Measurements from ENCODE around the gene GABRD.
A peak's percentile ranks its signal among the peaks of the same experiment; 100 is the strongest.

GABRD gene

GRCh38 chr1:2018217-2019171, 651 bp upstream of the GABRD start:
- no peak for DNase-seq (ENCODE audit: low spot score)

- no peak for DNase-seq (ENCODE audit: low spot score)
Observed at GRCh38 chr1:2019571-2020309, 595 bp downstream of the GABRD start.

DNA sequence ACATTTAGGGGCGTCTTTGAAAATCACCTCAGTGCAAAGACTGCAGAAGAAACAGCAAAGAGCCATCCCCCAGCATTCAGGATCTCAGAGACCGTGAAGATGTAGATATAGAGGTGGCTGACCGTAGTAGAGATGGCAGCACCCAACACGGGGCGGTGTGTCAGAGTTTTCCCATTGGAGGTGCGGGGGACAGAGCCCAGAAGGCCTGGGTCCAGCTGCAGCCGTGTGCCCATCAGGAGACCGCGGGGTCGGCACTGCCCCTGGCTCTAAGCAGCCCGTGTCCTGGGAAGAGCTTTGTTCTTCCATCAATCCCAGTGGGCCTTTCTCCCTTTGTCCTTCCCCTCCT, 1.1 kb downstream of the GABRD start:
- DNase-seq (ENCODE audit: low spot score), result no peak

DNA sequence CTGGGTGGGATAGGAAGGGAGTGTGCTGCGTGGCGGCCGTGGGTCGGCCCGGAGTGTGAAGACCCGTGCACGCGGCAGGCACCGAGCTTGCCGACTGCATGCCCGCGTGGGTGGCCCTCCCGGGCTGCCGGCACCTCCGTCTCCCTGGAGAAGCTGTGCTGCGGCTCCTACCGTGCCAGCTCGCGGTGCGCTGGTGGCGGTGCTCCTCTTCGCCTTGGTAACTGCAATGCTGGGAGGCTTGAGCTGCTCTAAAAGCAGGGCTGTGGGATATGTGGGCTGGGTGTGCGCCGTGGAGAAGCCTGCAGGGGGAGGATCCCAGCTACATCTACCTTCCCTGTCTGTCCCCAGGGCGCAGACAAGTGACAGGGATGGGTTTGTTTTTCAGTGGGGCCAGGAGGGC, 2.4 kb downstream of the GABRD start:
- peak; percentile 68 for DNase-seq (ENCODE audit: low spot score)

DNA sequence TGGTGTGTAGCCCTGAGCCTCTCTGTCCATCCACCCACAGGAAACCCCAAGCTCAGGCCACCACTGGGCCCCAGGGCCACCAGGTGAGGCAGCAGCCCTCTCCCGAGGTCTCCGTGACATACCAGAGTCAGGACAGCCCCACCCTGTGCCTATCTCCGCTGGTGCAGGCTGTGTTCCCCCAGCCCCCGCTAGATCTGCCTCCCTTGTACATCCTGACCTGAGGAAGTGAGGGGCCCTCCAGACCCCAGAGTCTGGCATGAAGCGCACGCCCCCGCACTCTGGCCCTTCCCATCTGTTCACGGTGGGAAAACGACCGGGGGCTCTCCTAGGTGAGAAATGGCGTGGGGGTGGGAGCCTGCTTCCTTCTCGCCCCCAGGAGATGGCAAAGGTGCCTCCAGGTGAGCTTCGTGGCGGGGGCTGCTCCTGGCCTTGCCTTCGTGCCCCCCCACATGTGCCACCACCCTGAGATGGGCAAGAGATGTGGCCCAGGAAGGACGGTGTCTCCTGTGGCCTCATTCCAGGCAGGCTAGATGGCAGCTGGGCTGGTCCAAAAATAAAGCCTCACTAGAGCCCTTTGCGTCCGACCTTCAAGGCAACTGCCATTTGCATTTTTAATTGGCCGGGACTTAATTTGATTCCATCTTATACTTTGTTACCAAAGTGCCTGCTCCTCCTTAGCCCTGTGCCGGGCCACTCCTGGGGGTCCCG, 3.1 kb downstream of the GABRD start:
- DNase-seq (ENCODE audit: low spot score), result no peak

GRCh38 chr1:2023187-2023586, 4.0 kb downstream of the GABRD start:
- DNase-seq (ENCODE audit: low spot score), result no peak

DNA sequence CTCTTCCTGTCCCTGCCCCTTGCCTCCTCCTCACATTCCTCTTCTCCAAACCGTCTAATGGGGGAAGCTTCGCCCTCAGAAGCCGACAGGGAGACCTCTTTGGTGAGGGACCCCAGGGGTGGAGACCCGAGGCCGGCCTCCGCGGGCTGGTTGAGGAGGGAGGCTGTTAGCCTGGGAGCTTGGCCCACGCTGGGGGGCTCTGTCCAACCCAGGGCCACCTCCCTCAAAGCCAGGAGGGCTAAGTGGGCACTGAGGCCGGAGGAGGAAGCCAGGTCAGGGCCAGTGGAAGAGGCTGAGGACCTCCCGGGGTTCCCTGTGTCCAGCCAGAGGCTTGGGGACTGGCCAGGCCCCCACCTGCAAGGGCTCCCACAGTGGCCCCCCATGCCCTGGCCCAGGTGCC, 5.3 kb downstream of the GABRD start:
- DNase-seq (ENCODE audit: low spot score), result no peak

GRCh38 chr1:2024887-2025286, 5.7 kb downstream of the GABRD start:
- no peak for DNase-seq (ENCODE audit: low spot score)

DNA sequence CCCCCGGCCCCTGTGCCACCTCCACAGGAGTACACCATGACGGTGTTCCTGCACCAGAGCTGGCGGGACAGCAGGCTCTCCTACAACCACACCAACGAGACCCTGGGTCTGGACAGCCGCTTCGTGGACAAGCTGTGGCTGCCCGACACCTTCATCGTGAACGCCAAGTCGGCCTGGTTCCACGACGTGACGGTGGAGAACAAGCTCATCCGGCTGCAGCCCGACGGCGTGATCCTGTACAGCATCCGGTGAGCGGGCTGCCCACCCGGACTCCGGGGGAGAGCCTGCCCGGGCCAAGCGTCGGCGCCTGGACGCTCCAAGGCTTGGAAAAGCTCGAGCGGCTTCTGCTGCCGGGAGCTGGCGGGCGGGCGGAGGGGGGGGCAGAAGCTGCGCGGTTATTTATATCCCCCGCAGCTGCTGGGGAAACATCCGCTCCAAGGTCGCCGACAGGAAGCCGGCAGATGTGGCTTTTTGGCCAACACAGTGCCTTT, 6.4 kb downstream of the GABRD start:
- no peak for DNase-seq (ENCODE audit: low spot score)

DNA sequence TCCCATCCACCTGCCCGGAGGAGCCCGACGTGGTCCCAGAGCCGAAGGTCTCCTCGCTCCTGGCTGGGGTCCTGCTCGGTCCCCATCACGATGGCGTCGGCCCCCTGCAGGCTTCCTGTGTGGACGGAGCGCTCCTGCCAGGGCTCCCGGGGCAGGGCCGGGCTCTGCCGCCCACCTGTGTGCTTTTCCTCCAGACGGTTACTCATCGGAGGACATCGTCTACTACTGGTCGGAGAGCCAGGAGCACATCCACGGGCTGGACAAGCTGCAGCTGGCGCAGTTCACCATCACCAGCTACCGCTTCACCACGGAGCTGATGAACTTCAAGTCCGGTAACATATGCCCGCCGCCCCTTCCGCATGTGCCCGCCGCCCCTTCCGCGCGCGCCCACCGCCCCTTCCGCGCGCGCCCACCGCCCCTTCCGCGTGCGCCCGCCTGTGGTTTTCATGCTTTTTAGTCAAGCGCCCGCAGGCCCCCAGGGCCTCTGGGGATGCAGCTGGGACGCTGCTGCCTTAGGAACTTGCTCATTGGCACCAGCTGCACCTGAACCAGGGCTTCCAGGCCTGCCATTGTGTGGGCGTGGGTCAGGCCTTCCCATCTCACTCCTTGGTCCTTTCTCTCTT, 8.9 kb downstream of the GABRD start:
- DNase-seq (ENCODE audit: low spot score), result no peak

DNA sequence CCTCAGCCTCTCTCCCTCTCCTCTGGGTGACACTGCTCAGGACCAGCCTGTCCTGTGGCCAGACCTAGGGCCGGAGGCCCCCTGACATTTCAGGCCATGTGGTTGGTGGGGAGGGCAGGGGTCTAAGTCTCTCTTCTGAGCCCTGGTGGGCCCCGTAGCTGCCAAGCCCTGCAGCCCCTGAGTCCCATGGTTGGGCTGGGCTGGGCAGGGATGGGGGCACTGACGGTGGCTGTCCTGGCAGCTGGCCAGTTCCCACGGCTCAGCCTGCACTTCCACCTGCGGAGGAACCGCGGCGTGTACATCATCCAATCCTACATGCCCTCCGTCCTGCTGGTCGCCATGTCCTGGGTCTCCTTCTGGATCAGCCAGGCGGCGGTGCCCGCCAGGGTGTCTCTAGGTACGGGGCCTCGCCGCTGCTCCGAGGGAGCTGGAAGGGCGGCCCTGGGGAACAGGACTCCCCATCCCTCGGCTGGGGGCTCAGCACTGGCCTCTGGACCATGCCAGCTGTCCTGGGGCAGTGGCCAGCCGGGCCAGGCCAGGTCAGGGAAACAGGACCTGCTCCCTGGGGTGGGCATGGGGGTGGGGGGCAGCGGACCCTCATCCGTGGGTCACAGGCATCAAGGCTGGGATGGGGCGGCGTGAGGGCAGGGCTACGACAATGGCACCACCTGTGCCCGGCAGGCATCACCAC, 9.9 kb downstream of the GABRD start:
- no peak for DNase-seq (ENCODE audit: low spot score)

- no peak for DNase-seq (ENCODE audit: low spot score)
Observed at GRCh38 chr1:2029561-2029960, 10.4 kb downstream of the GABRD start.

DNA sequence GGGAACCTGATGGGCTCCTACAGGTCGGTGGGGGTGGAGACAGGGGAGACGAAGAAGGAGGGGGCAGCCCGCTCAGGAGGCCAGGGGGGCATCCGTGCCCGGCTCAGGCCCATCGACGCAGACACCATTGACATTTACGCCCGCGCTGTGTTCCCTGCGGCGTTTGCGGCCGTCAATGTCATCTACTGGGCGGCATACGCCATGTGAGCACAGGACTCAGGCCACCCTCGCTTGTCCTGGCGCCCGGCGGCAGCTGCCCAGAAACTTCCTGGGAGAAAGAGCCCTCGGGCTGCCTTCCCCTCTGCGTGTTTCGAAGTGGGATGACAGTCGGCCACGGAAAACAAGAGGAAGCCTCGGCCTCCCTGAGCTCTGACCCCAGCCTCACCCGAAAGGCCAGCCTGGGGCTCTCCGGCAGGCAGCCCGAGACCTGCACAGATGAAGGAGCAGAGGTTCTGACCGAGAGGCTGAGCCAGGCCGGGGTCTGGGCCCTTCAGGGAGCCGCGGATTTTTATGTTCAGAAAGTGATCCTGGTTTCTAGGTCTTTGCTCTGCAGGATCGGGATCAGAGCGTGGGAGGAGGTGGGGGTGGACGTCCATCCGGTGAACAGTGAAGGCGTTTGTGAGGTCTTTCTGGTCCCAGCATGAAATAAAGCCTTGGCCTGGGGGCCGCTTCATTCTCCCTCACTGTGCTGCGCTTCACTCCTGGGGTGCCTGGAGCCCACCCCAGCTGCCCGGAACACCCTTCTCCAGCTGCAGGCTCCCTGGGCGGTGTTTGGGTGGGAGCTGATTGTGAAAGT, 11.1 kb downstream of the GABRD start:
- DNase-seq (ENCODE audit: low spot score), result no peak

GRCh38 chr1:2031546-2032540, 12.7 kb downstream of the GABRD start:
- DNase-seq (ENCODE audit: low spot score), result no peak

- peak; percentile 63 for DNase-seq (ENCODE audit: low spot score)
Observed at GRCh38 chr1:2032737-2033136, 13.6 kb downstream of the GABRD start.

GRCh38 chr1:2033165-2033564, 14.0 kb downstream of the GABRD start:
- DNase-seq (ENCODE audit: low spot score), result no peak

DNA sequence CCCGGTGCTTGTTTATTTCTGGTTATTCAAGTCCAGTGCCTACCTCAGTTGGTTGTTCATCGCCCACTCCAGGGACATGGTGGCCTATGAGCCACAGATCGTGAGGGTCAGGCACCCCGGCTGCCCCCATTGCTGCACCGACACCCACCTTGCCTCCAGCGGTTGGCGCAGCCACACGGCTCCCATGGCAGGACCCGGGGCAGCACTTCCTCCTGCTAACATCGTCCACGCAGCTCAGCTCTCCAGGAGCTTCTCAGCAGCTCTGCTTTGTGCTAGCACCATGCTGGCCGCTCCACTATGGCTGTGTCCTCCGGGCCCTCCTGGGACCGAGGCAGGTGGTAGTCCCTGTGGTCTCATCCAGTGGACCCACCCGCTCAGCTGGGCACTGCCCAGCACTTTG, 17.1 kb downstream of the GABRD start:
- DNase-seq (ENCODE audit: low spot score), result no peak

DNA sequence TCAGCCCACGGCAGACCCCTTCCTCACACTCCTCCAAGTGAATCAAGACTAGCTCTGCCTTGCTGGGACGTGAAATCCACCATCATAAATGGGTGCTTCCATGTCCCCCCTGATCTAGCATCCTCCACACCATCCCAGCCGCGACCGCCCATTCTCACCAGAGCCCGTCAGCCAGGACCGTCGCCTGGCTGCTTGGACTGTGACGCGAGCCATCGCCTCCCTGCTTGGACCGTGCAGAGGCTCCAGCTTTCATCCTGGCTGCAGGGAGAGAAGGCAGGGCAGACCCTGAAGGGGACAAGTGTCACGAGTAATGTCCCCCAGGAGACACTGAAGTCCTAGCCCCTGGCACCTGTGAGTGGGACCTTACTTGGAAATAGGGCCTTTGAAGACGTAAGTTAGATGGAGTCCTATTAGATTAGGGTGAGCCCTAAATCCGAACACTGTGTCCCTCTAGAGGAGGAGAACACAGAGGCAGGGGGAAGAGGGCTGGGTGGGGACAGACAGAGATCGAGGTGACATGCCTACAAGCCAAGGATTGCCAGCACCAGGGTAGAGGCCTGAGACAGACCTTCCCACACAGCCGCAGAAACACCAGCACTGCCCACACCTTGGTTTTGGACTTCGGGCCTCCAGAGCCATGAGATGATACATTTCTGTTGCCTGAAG, 18.3 kb downstream of the GABRD start:
- DNase-seq (ENCODE audit: low spot score), result no peak

DNA sequence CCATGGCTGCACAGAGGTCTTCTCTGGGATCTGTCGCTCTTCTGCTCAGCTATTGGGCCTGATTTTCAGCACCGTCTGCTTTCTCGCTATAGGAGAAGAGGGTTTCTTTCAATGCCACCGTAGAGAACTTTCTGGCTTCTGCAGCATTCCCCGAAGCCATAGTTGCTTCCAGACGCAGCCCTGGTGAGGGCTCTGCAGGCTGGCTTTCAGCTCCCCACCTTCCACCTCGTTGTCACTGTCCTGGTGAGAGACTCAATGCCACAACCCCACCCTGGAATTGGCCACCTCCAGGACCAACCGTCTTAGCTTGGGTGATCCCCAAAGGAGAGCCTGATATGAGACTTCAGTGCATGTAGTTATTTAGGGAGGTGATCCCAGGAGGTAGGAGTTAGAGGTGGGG, 19.1 kb downstream of the GABRD start:
- DNase-seq (ENCODE audit: low spot score), result no peak
